ENCODE results near the gene FGFR3.

The FGFR3 gene

DNA sequence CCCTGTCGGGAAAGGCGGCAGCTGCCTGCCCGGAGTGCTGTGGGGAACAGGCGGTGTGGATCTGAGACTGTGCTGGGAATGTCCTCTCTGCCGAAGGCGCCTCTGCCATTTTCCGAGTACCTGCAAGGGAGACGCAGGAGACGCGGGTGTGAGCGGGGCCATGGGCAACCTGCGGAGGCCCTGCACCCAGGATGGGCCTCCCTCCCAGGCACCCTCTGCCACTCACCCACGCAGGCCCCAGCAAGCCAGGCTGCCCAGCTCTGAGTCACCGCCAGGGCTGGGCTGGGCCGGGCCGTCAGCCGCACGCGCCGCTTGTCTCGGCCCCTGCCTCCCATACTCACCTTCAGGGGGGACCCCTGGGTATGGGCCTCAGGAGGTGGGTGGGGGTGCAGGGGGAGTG lies 3.5 kb upstream of the FGFR3 start:
- no peak for DNase-seq

DNA sequence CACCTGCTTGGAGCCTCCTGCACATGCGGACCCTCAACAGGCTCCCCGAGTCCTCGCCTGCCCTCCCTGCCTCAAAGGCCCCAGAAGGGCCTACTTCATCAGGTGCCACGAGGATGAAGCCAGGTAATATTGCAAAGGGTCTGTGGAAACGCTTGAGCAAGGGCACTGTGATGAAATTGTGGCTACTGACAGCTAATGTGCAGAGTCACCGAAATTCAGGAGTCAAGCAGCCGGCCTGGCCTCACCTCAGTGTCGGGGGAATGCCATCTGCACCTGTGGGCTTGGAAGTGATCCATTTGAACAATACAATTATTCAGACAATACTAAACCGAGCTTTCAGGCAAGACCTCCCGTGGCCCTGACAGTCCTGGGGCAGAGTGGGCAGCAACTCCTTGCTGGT lies 3.1 kb upstream of the FGFR3 start:
- no peak for DNase-seq

DNA sequence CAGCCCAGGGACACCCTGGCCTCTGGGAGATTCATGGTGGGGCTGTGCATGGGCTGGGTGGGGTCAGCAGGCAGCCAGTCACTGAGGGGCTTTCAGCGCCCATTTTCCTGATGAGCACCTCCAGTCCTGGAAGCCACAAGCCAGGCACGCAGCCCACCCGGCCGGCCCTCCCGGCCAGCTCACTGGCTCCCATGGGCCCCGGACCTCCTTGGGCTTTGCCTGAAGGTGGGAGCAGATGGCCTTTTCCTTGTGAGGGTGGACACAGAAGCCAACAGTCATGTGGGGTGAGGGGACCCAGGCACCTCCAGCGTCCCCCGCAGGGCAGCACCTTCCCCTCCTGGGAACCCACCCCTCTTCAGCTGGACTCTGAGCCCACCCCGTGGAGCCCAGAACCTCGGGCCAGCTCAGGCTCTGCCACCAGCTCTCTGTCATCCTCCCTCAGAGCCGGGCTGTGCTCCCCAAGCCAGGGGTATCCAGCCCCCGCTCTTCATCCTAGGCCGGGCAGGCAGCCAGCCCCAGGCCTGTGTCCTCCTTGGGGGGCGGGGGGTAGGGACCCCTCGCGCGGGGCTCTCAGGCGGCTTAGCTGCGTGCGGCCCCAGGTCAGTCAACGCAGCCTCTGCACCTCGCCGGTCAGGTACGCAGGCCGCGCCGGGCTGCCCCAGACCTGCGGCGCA lies 798 bp upstream of the FGFR3 start:
- no peak for DNase-seq

DNA sequence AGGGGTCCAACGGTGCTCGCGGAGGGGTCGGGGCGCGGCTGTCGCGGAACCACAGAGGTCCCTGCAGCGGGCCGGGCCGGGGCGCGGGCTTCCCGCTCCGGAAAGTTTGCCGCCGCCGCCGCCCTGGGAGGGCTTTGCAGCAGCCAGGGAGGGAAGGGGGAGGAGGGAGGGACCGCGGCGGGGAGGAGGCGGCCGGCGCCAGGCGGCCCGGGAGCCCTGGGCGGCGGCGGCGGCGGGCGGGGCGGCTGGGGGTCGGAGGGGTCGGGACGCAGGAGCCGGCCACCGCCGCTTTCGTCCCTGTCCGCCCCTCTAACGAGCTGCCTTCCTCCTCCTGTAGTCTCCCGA lies 375 bp downstream of the FGFR3 start:
- no peak for DNase-seq

GRCh38 chr4:1793940-1794808 lies 1.1 kb downstream of the FGFR3 start:
- no peak for DNase-seq

GRCh38 chr4:1794809-1795298 lies 1.8 kb downstream of the FGFR3 start:
- no peak for DNase-seq

DNA sequence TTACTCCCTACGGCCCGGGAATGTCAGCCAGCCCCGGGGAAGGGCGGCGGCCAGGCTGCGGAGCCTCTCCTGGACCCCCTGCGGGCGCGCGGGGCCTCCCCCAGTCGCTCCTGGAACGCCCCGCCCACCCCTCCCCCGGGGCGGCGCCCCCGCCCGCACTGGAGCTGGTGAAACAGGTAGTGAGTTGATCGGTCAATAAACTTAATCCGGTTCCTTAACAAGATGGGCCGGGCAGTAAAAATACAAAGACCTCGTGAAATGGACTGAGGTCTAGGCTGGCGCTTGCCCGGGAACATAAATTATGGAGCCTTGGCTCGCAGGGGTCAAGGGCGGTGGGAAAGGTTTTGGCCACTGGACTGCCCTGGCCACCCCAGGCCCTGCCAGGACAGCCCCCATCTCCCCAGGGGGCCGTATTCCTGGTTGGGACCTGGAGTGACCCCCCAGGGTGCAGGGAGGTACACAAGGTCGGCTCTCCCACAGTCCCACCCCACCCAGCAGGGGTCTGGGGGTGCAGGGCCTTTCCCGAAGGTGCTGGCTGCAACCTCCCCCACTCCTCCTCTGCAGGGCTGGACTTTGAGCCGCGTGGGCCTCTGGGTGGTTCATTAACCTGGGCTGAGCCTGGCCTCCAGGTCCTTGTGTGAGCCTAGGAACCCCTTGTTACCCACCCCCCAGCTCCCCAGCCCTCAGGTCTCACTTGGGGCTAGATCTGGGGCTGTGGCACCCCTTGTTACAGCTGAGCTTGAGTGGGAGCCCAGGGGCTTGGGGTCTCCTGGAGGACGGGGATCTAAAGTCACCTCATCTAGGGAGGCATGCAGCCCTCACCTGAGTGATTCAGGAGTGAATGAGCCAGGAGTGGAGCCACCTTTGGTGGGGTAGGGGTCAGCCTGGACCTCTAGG lies 2.5 kb downstream of the FGFR3 start:
- no peak for DNase-seq

- no peak for DNase-seq
These were observed 3.6 kb downstream of the FGFR3 start for GRCh38 chr4:1796486-1797204.

DNA sequence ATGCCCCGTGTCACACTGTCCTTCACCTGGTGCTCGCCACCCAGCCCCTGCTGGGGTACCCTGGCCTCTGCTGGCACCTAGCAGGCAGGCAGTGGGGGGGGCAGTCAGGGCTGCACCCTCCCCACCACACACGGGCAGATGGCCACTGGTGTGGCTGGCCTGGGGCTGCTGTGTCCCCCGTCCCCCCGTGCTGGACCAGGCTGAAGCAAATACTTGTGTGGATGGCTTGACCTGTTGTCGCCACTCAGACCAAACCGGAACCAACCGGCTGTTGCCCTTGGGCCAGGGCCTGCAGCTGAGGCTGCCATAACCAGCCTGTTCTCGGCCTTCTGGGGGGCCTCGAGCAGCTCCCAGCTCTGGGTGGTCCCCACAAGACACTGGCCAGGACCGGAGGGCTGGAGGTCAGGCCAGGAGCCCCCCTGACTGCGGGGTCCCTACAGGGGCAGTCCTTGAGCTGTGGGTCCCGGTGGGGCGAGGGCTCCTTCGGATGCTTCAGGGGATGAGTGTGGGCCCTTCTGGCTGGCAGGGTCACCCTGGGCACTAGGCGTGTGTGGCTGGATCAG lies 4.3 kb downstream of the FGFR3 start:
- DNase-seq: no peak

- no peak for DNase-seq
These were observed 4.9 kb downstream of the FGFR3 start for GRCh38 chr4:1797861-1798579.

- DNase-seq: no peak
These were observed 5.7 kb downstream of the FGFR3 start for GRCh38 chr4:1798580-1799386.

DNA sequence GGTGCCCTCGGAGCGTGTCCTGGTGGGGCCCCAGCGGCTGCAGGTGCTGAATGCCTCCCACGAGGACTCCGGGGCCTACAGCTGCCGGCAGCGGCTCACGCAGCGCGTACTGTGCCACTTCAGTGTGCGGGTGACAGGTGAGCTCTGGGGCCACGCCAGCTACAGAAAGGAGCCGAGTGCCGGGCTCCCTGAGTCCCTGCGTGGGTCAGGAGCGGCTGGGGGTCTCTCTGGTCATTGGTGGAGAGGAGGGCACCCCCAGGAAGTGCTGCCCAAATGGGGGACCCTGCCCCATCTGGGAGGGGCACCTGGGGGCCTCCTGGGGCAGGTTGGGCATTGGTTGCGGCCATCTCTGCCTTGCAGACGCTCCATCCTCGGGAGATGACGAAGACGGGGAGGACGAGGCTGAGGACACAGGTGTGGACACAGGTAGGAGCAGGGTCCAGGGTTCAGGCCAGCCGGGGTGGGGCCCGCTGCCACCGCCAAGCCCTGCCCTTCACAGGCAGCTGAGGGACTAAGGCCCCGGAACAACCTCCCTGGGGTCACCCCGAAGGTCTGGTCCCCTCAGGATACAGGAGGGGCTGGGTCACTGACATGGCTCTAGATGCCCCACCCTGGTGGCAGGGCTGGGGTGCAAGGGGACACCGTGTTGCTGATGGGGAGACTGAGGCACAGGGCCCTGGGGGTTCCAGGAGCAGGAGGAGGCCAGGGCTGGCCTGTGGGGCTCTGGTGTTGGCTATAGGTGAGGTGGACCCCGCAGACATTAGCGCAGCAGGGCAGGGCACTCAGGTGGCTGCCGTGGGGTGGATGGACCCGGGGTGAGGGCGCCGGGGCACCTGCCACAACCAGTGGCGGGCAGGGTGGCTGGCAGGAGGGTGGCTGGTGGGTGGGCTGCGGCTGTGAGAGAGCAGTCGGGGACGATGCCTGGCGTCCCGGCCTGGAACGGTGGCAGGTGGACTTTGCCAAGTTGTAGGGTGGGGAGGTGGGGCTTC lies 6.6 kb downstream of the FGFR3 start:
- DNase-seq: no peak

- DNase-seq: no peak
These were observed 7.7 kb downstream of the FGFR3 start for GRCh38 chr4:1800805-1801204.

GRCh38 chr4:1801286-1801958 lies 8.3 kb downstream of the FGFR3 start:
- DNase-seq: no peak

DNA sequence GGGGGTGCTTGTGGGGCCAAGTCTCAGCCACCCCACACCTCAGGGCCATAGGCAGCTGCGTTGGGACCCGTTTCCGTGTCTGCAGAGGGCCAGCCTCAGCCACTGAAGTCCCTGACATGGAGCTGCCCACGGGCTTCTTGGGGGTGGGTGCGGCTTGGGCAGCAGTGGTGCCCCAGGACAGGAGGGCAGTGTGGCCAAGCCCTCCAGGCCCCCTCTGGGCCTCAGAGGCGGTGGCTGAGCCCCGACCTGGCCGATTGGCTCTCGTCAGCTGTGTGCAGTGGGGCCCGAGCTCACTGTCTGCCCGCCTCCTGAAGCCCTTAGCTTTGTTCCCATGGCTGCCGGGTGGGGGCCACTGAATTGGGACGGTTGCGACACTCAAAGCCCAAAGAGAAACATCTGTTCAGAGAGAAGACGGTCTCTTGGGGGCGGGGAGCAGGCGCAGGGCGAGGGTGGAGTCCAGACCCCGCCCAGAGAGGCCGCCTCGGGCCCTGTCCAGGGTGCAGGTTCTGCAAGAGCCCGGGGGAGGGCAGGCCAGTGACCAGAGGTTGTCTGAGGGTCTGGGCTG lies 9.1 kb downstream of the FGFR3 start:
- no peak for DNase-seq

GRCh38 chr4:1802720-1803522 lies 9.8 kb downstream of the FGFR3 start:
- DNase-seq: no peak

Measured in KG1 (cell line).